ENCODE measurements around the gene TBX3.

The TBX3 gene

DNA sequence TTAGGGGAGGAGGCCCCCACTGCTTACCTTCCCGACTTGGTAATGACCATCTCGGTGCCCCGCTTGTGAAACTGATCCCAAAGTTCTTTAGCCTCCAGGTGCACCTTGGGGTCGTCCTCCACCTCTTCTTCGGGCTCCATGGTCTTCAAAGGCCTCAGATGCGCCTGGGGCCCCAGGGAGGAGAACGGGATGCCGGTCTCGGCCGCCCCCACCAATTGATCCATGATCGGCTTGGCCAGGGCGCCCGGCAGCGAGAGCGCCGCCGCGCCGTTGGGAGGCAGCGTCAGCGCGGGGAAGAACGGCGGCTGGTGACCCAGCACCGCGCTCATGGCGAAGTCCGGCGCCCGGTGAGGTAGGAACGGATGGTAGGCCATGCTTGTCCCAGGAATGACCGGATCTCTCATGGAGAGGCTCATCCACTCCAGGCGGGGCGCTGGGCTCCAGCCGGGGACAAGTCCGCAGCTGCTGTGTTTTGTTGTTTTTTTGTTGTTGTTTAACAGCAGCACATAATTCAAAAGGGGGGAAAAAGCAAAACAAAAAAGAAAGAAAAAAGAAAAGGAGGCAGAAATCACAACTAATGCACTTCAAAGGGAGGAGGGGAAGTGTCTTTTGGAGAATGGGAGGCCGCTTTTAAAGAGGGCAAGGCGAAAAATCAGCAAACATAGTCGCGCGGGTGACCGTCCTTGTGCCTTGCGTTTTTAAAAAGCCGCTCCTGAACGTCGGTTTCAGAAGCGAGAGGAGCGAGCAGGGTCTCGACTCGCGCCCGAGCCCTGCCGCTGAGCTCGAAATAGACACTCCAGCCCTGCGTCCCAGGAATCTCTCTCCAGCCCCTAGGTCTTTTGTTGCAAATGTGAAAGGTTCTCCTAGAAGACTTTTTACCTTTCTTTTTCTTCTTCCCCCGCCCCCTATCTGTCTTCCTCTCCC lies 928 bp downstream of the TBX3 start:
- no peak for DNase-seq

GRCh38 chr12:114682106-114682784 lies 1.7 kb downstream of the TBX3 start:
- DNase-seq: no peak

DNA sequence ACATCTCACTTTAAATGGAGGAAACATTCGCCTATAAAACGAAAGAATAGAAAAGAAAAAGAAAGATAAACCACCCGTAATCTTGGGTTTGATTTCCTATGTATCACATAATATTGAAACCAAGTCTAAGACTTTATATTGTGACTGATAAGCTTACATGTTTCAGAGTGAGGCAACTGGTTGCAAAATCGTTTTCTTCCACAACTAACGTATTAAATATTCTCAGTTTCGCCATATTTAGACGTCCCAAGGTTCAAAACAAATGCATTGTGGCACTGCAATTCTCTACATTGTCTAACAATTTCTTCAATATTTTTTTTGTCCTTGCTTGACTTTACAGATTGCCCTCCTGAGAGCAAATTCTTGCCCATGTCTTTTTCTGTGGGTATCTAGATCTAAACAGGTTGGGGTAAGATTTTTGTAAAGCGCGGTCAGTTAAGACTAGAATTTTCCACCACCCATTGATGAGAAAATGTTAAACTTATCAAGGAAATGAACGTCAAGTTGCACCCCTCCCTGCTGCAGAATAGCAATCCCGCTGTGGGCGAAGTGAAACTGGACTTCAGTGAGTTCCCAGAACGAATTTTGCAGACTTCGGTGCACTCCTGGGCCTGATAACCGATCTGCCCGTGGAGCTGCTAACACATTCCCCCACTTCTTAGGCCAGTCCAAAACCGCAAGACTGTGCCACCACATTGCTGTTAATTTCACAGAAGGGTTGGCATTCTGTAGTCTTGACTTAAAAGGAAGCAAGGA lies 2.7 kb downstream of the TBX3 start:
- DNase-seq: no peak

DNA sequence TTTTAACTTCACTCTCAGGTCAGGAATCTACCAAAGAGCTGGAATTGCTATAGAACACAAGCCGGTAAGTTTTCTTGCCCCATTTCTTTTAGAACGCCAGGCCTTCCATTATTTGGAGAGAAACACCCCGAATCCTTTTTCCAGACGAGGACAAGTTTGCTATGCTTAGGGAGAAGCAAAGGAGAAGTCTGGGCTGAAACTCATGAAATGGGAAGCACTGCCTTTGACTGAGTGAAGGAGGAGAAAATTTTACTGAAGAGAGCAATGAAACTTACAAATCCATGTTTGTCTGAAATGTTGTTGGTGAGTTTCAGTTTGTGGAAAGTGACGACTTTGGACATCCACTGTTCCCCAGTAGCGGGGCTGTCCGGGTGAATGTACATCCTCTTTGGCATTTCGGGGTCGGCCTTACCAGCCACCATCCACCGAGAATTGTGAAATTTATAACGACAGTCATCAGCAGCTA lies 3.3 kb downstream of the TBX3 start:
- no peak for DNase-seq

GRCh38 chr12:114679942-114680341 lies 4.0 kb downstream of the TBX3 start:
- no peak for DNase-seq

DNA sequence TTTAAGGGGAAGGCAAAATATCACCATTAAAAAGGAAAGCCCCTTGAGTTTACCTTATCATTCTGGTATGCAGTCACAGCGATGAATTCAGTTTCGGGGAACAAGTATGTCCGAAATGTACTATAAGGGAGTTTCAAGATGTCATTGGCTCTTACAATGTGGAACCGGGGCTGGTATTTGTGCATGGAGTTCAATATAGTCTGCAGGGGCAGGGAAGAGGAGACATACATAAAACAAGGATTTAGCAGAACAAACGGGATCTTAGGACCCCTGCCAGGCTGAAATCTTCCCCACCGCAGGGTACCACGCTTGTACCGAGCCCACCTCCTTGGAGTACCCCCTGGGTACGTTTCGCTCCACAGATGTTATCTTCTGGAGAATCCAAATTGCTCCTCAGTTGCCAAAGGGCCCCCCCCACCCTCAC lies 4.5 kb downstream of the TBX3 start:
- no peak for DNase-seq

DNA sequence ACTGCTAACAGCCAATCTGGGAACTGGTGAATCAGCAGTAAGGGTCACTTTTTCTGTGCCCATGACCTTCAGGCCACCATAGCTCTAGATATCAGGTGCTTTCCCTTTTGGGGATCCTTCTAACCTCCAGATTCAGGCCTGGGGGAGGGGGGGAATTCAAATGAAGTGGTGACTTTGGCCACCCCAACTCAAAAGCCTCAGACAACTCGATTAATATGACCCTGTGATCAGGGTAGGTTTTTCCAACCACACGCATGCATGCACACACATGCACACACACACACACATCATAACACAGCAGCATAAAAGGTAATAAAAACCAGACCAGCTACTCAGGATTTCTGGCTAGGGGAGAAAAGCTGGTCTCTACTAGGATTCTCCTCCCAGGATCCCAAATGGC lies 5.3 kb downstream of the TBX3 start:
- DNase-seq: no peak

- DNase-seq: no peak
Measured at GRCh38 chr12:114678028-114678427, 5.9 kb downstream of the TBX3 start.

DNA sequence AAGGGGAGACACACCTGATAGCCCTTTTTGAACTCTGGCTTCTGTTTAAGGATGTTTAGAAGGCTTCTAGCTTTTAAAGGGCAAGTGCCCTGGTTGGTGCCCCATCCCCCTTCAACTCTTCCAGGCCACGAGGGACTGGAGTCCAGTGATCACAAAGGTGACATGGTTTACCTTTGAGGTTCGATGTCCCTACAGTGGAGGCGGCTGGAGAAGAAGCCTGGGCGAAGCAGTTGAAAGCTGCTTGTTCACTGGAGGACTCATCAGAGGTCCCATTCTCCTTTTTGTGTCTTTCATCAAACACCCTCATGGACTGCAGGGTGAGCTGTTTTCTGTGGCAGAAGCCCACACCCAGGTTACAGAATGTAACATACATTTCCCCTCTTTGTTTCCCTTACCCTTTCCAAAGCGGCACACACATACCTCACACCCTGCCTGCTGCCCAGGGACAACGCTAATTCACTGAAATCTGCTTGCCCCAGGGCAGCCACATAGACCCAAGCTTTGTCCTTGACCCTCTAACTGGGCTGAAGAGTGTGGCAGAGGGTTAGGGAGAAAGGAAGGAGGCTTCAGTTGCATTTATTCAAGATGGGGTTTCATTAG lies 7.7 kb downstream of the TBX3 start:
- no peak for DNase-seq

DNA sequence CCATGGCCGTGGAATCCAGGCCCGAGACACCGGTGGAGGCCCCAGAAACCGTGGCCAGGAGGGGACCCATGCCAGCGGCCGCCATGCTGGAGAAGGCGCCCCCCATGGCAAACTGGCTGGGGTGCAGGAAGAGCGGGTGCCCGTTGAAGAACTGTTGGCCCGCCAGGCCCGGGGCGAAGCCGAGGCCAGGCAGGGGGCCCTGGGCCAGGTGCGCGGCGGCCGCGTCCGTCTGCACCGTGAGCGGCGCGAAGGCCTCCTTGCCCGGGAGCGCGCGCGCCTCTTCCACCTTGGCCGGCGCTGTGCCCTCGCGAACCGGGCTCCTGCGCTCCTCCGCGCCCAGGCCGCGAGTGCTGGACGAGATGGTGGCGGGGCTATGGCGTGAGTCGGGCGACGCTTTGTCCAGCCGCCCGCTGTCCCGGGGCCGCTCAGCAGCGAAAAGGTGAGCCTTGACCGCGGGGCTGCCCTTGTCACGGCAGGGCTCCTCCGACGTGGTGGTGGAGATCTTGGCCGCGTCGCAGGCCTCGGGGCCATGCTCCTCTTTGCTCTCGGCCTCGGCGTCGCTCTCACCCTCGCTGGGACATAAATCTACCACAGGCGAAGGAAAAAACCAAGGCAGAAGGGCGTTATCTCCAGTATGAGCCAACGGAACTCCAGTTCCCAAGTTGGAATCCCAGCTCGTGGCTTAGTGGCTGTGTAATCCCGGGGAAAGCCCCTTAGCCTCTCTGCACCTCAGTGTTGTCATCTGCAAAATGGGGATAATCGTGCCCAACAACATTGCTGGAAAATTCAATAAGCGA lies 9.5 kb downstream of the TBX3 start:
- no peak for DNase-seq

DNA sequence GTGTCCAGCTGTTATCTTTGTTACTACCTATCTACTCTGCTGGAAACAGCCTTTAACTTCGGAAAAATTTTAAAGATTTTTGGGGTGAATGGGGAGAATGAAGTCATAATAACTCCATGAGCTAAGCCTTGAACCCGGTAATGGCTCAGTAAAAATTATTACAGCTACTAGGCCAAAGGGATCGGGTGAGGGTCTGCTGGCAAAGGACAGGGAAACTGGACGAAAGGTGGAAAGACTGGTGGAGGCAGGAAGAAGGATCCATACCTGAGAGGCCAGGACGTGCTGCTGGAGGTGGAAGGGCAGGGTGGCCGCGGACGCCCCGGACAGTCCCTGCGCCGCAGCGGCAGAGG lies 10.1 kb downstream of the TBX3 start:
- no peak for DNase-seq

DNA sequence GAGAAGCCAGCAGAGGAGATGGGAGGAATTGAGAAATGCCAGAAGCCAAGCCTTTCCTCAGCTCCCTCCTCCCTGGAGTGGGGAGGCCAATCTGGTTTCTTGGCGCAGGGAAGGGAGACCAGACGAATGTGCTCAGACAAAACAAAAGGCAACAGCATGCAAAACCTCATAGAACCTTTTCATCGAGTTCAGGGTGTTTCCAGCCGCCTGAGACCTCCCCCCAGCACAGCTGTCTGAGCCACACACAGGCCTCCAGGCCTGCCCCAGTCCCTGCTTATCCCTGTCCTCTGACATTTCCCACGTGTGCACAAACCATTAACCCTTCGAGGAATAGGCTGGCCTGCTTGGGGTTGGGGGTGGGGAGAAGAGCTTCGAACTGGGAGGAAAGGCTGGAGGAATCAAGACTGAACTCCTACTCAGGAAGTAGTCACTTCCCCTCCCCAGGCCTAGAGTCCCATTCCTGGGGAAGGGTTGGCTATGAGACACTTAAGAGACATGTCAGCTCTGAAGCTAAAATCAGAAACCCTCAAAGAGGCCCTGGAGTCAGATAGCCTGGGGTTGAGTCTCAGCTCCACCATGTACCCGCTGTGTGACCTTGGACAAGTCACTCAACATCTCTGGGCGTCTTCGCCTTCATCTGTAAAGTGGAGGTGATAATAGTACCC lies 10.7 kb downstream of the TBX3 start:
- DNase-seq: no peak

DNA sequence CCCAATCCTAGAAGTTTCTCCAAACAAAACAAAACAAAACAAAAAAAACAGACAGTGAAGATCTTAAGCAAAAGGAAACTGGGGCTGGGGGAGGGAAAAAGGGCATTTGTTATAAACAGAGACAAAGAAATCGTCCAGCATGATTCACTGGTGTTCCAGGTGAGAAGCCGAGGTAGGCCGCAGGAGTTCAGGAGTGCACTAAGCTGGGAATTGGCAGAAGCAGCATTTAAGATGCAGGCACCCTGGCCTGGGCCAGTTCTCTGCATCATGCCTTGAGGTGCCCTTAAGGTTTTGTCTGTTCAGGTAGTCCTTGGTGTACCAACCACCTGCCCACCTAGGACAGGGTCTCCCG lies 11.2 kb downstream of the TBX3 start:
- no peak for DNase-seq

- DNase-seq: no peak
Measured at GRCh38 chr12:114671443-114672411, 12.2 kb downstream of the TBX3 start.

- DNase-seq: no peak
Measured at GRCh38 chr12:114671066-114671442, 12.9 kb downstream of the TBX3 start.

DNA sequence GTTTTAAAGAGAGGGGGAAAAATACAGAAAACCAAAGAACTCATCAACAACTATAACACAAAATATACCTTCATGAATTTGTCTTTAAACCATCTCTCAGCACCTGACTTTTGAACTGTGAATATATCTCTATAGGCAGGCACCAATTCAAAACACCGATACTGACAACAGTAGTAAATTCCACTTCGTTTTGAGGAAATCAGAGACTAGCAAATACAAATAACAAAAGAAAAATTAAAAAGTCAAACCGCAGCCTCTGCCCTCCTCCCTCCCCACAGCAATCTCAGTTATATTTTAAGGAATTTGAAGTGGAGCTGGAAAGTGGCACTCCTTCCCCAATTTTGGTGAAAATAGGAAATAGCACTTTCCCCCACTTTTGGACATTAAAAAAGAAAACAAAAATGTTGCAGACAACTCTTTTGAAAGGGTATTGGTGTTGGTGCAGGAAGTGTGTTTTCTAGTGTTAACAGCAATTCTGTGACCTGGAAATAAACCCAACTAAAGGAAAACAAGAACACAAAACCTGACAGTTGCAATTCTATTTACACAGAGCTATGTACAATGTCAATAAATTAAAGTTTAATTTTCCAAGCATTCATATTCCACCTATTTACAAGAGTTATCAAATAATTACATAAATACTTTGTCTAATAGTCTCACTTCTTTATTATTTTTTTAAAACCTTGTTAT lies 13.5 kb downstream of the TBX3 start:
- DNase-seq: no peak

GRCh38 chr12:114669401-114670290 lies 14.3 kb downstream of the TBX3 start:
- DNase-seq: no peak
